Suprapubic skin (tissue), 3 donors: Measurements from ENCODE around the gene FCHSD1.

Experiments used
- POLR2A ChIP-seq, 2 donors: fragments of 450-650 bp; IDR thresholded peaks; one replicate each; pipeline ENCODE4 v1.6.1; 2017; ENCODE audit warnings: antibody characterized with exemption in 2 of 2, mild to moderate bottlenecking in 2 of 2, moderate library complexity in 2 of 2
- TF ChIP-seq, protein P1 (sequence below), 2 donors: fragments of 200-600 bp in 1 of 2; fragments of 450-650 bp in 1 of 2; sonication (generic) in 1 of 2; IDR thresholded peaks; one replicate each; pipeline ENCODE4 v1.5.1; 2016 to 2019; ENCODE audit warnings: antibody characterized with exemption in 2 of 2, mild to moderate bottlenecking in 1 of 2, moderate library complexity in 1 of 2

DNA sequence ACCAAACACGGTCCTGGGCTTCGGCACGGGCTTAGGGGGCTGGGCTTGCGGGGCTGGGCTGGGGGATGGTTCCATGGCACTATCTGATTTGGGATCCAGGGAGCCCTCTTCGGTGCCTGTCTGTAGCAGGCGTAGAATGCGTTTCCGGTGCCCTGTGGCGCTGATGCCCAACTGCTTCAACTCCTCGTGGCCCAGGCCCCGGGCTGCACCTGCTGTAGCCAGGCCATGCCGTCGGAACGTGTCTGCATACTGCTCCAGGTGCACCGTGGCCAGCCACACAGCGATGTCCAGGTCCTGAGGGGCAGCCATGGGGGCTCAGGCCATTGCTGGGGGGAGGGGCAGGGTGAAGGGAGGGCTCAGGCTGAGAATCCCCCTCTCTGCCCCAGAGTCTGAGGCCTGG, 29.0 kb upstream of the FCHSD1 start:
- TF ChIP-seq, protein P1, sequence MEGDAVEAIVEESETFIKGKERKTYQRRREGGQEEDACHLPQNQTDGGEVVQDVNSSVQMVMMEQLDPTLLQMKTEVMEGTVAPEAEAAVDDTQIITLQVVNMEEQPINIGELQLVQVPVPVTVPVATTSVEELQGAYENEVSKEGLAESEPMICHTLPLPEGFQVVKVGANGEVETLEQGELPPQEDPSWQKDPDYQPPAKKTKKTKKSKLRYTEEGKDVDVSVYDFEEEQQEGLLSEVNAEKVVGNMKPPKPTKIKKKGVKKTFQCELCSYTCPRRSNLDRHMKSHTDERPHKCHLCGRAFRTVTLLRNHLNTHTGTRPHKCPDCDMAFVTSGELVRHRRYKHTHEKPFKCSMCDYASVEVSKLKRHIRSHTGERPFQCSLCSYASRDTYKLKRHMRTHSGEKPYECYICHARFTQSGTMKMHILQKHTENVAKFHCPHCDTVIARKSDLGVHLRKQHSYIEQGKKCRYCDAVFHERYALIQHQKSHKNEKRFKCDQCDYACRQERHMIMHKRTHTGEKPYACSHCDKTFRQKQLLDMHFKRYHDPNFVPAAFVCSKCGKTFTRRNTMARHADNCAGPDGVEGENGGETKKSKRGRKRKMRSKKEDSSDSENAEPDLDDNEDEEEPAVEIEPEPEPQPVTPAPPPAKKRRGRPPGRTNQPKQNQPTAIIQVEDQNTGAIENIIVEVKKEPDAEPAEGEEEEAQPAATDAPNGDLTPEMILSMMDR (IDR thresholded peaks at IDR 0.05): no peak
- no peak for TF ChIP-seq POLR2A (IDR thresholded peaks at IDR 0.05)
